GM18519 (cell line): Measurements from ENCODE around the gene ATAD2B.

Experiments used
- ATAC-seq: cut with Tn5 transposase; IDR thresholded peaks from one replicate; pipeline ENCODE4 v1.9.1; 2021; ENCODE audit warnings: mild to moderate bottlenecking, moderate library complexity; ENCODE audit not compliant: unreplicated experiment, low FRiP score

Gene ATAD2B

DNA sequence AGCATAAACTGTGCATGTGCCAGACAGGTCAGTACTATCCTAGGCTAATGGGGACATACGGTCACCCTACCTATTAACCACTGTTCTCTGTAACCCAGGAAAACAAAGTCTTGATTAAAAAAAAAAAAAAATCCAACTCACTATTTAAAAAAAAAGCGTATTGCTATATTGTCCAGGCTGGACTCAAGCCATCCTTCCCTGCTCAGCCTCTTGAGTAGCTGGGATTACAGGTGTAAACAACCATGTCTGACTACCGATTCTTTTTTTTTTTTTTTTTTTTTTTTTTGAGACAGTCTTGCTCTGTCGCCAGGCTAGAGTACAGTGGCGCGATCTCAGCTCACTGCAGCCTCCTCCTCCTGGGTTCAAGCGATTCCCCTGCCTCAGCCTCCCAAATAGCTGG lies 11.6 kb downstream of the ATAD2B start:
- ATAC-seq: no peak

- no peak for ATAC-seq
These were observed 14.9 kb downstream of the ATAD2B start for GRCh38 chr2:23912054-23912453.

- ATAC-seq: no peak
These were observed 21.8 kb downstream of the ATAD2B start for GRCh38 chr2:23905155-23905554.

DNA sequence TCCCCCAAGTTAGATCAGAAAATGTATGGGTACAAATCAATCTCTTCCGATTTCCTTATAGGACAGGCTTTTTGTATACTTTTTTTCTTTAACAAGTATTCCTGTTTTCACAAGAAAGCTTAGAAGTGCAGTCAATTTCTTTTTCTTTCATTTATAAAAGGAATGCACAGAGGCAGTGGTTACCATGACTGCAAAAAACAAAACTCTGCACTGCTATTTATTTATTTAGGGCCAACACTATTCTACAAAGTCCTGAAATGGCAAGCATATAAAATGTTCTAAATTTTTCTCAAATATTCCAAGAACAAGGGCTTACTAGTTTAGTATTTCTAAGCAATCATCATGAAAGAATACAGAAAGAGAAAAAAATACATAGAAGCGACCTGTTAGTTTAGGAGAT lies 22.2 kb downstream of the ATAD2B start:
- ATAC-seq: no peak

DNA sequence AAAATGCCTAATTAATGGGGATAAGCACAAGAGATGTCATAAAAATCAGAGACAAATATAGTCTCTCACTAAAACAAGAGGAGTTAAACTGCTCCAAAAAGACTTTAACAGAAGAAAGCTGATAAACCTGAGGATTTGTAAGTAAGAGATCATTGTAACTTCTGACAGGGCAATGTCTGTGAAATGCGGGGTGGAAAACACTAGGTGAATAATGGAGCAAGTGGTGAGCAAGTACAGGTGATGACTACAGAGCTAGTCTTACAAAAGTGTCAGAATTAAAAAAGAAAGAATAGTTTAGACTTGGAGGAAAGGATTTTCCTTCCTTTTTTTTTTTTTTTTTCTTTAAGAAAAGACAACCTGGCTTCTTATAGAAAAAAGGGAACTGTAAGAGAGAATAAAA lies 22.7 kb downstream of the ATAD2B start:
- ATAC-seq: no peak

GRCh38 chr2:23903034-23903433 lies 23.9 kb downstream of the ATAD2B start:
- ATAC-seq: no peak

GRCh38 chr2:23901966-23902846 lies 24.7 kb downstream of the ATAD2B start:
- ATAC-seq: no peak

GRCh38 chr2:23900541-23901322 lies 26.2 kb downstream of the ATAD2B start:
- no peak for ATAC-seq

DNA sequence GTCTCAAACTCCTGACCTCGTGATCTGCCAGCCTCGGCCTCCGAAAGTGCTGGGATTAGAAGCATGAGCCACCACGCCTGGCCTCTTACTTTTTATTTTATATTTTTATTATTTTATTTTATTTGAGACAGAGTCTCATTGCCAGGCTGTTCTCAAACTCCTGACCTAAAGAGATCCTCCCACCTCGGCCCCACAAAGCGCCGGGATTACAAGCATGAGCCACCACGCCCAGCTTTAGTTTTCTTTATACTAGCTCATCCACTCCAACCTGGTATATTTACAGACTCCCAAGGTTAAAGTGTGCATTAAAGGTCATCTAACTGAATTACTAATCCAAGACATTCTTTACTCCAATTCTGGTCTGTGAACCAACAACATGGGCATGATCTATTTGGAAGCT lies 26.8 kb downstream of the ATAD2B start:
- no peak for ATAC-seq

- no peak for ATAC-seq
These were observed 55.7 kb downstream of the ATAD2B start for GRCh38 chr2:23871206-23871605.

GRCh38 chr2:23867449-23867848 lies 59.5 kb downstream of the ATAD2B start:
- ATAC-seq: no peak

DNA sequence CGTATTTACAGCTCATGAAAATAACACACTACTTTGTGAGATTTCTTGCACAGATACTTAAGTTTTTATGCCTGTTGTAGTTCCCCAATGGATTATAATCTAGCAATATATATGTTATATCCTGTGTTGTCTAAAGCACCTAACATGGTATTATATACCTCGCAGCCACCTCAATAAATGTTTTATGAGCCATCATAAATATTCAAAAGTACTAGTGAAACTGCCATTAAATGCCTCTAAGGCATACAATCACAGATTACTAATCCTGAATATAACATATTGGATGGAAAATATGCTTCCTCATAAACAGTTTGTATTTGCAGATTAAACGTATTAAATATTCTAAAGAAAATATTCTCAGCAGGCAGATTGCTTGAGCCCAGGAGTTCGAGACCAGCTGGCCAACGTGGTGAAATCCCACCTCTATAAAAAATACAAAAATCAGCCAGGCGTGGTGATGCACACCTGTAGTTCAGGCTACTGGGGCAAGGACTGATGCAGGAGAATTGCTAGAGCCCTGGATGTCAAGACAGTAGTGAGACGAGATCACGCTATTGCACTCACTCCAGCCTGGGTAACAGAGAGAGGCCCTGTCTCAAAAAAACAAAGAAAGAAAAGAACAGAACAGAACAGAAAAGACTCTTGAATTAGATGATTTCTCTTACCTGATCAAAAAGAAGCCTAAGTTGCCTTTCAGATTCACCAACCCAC lies 64.1 kb downstream of the ATAD2B start:
- ATAC-seq: no peak

GRCh38 chr2:23861952-23862351 lies 65.0 kb downstream of the ATAD2B start:
- ATAC-seq: no peak

DNA sequence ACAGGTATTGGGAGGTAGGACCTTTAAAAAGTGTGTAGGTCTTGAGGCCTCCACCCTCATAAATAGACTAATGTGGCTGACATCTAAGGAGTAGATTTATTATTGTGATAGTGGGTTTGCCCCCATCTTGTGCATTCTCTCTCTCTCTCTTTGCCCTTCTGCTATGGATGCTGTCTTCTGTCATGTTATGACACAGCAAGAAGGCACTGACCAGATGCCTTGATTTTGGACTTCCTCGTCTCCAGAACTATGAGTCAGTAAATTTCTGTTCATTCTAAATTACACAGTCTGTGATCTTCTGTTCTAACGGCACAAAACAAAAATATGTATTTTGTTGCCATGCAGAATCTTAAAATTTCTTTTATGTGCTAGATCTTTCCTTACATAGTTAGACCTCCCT lies 66.9 kb downstream of the ATAD2B start:
- no peak for ATAC-seq

GRCh38 chr2:23859234-23859633 lies 67.7 kb downstream of the ATAD2B start:
- no peak for ATAC-seq

DNA sequence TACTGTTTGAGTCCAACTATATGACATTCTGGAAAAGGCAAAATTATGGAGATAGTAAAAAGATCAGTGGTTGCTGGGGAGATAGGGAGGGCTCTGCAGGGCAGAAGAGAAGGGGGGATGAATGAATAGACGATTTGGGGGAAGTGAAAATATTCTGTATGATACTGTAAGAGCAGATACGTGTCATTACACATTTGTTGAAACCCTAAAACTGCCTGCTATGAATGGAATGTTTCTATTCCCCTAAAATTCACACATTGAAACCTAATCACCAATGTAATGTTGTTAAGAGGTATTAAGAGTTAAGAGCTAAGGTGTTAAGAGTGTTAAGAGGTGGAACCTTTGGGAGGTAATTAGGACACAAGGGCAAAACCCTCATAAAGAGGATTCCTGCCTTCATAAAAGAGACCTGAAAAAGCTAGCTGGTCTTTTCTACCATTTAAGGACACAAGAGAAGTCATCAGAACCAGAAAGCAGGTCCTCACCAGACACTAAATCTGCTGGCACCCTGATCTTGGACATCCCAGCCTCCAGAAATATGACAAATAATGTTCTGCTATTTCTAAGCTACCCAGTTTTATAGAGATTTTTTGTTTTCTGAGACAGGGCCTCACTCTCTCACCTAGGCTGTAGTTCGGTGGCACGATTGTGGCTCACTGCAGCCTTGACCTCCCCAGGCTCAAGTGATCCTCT lies 76.2 kb downstream of the ATAD2B start:
- ATAC-seq: peak; percentile 77

DNA sequence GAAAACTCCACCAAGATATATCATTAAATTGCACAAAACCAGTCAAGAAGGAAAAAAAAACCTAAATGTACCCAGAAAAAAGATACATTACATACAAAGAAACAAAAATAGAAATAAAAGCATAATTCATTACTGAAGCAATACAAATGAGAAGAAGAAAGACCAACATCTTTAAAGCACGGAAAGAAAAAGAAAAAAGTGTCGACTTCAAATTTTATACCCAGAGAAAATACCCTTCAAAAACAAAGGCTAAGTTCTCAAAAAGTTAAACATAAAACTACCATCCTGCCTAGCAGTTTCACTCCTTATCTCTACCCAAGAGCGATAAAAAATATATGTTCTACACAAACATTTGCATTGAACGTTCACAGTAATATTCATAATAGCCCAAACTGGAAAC lies 82.0 kb downstream of the ATAD2B start:
- no peak for ATAC-seq

DNA sequence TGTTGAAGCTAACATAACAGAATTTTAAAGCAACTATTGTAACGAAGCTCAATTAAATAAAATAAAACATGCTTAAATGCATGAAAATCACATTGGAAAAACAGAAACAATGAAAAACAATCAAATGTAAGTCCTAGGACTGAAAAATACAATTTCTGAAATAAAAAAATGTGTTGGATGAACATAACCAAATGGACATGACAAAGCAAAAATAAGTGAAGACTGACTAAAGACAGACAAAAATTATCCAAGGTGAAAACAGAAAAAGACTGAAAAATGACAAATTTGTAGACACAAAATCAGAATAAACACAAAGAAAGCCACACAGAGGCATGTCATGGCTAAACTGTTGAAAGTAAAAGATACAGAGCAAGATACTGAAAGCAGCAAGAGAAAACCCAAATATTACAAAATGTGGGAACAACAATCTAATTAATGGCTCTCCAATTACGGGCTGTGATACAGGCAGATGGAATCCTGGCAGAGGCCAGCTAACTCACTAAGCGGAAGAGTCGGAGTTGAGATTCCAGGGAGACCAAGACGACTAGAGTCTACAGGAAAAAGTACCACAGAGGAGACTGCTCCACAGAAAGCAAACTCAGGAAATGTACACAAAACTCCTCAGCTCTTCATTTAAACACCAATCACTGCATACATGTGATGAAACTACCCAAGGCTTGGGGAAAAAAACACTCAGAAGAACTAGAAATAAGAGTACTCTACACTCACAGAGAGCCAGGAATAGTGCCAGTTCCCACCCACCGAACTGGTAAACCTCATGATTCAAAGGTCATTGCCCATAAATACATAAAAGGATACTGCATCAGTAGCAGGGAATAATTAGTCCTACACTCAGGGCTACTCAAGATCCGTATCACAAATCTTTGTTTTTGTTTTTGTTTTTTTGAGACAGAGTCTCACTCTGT lies 83.6 kb downstream of the ATAD2B start:
- no peak for ATAC-seq

DNA sequence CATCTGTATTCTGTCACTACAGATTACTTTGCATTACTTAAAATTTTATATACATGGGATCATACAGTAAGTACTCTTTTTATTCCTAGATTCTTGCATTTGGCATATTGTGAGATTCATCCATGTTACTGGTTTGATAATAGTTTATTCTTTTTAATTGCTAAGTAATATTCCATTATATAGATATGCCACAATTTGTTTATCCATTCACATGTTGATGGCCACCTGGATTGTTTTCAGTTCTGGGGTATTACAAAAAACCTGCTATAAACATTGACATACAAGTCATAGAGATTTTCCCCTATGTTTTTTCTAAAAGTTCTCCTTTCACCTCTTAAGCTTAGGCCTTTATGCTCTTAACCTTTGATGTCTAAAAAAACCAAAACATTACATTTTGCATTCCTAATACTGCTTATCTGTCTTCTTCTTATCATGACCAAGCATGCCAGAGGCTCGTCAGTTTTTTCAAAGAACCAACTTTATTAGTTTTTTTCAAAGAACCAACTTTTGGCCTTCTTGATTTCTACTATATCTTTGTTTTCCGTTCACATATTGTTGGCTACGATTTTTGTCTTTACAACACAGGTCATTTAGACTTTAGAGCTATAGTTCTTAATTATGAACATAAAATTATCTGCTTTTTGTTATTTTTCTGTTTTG lies 86.9 kb downstream of the ATAD2B start:
- no peak for ATAC-seq
